HG03575 (cell line): ENCODE measurements around the gene SLC15A5.

Experiments
- ATAC-seq: cut with Tn5 transposase; IDR thresholded peaks from one replicate; pipeline ENCODE4 v1.9.1; 2021; ENCODE audit not compliant: unreplicated experiment, insufficient number of reproducible peaks, low FRiP score; ENCODE audit errors: extremely low read depth

SLC15A5 gene

GRCh38 chr12:16148938-16149337 lies 128.5 kb downstream of the SLC15A5 start:
- ATAC-seq: no peak
